Dedifferentiated amniotic fluid mesenchymal stem cell (primary cell): ENCODE results near the gene KAZN.

ENCODE experiments used
- DNase-seq: peaks from one replicate; pipeline ENCODE4 v3.0.0-alpha.2; 2016; ENCODE audit errors: extremely low spot score

KAZN gene

GRCh38 chr1:14934867-14935266 is 336.4 kb downstream of the KAZN start:
- no peak for DNase-seq

- no peak for DNase-seq
Measured at GRCh38 chr1:14936815-14937214, 338.3 kb downstream of the KAZN start.

GRCh38 chr1:14937288-14937949 is 338.9 kb downstream of the KAZN start:
- no peak for DNase-seq

GRCh38 chr1:14939527-14940284 is 341.2 kb downstream of the KAZN start:
- DNase-seq = peak; percentile 46

GRCh38 chr1:14940285-14940870 is 341.9 kb downstream of the KAZN start:
- no peak for DNase-seq

GRCh38 chr1:14941864-14942263 is 343.4 kb downstream of the KAZN start:
- no peak for DNase-seq

GRCh38 chr1:14944471-14944985 is 346.0 kb downstream of the KAZN start:
- DNase-seq = no peak

GRCh38 chr1:14945132-14946010 is 346.9 kb downstream of the KAZN start:
- DNase-seq = peak; percentile 95

- no peak for DNase-seq
Measured at GRCh38 chr1:14946011-14946359, 347.5 kb downstream of the KAZN start.

GRCh38 chr1:14946684-14947238 is 348.3 kb downstream of the KAZN start:
- DNase-seq = peak; percentile 76

- DNase-seq = no peak
Measured at GRCh38 chr1:14947421-14947820, 348.9 kb downstream of the KAZN start.

GRCh38 chr1:14948112-14948652 is 349.7 kb downstream of the KAZN start:
- DNase-seq = no peak

GRCh38 chr1:14949270-14949835 is 350.9 kb downstream of the KAZN start:
- DNase-seq = no peak

- no peak for DNase-seq
Measured at GRCh38 chr1:14949836-14950713, 351.6 kb downstream of the KAZN start.

- no peak for DNase-seq
Measured at GRCh38 chr1:14951766-14952165, 353.3 kb downstream of the KAZN start.

GRCh38 chr1:14952626-14953314 is 354.3 kb downstream of the KAZN start:
- DNase-seq = no peak

GRCh38 chr1:14954210-14954609 is 355.7 kb downstream of the KAZN start:
- DNase-seq = no peak

- no peak for DNase-seq
Measured at GRCh38 chr1:14954930-14955329, 356.4 kb downstream of the KAZN start.

- DNase-seq = no peak
Measured at GRCh38 chr1:14955402-14955801, 356.9 kb downstream of the KAZN start.
